Osteoblast (primary cell): ENCODE data around the gene EVA1B. TPM values are rescaled to one million over a fixed set of nuclear protein-coding genes. Genes with fewer than 3 reads are reported as not detected.

Experiments
- DNase-seq: peaks from one replicate; pipeline ENCODE4 v3.0.0; 2011; ENCODE audit warnings: low spot score, mixed read lengths; ENCODE audit not compliant: insufficient read length; ENCODE audit errors: missing footprints
- H2AFZ ChIP-seq: 2 replicates; pipeline ENCODE4 v1.6.0; 2011; ENCODE audit warnings: mild to moderate bottlenecking, low read length
- H3K27ac ChIP-seq: 2 replicates; pipeline ENCODE4 v1.5.1; 2011; ENCODE audit warnings: mild to moderate bottlenecking, low read depth, low read length, moderate library complexity
- H3K27me3 ChIP-seq: 2 replicates; pipeline ENCODE4 v1.6.0; 2012; ENCODE audit warnings: mild to moderate bottlenecking, control low read depth, inconsistent platforms, low read length, moderate library complexity; ENCODE audit not compliant: insufficient read depth
- H3K36me3 ChIP-seq: 2 replicates; pipeline ENCODE4 v1.5.1; 2011; ENCODE audit warnings: mild to moderate bottlenecking, low read length, control low read depth, moderate library complexity; ENCODE audit not compliant: insufficient read depth
- H3K4me1 ChIP-seq: 2 replicates; pipeline ENCODE4 v1.5.1; 2011; ENCODE audit warnings: mild to moderate bottlenecking, low read length, control low read depth, moderate library complexity; ENCODE audit not compliant: insufficient read depth
- H3K4me2 ChIP-seq: 2 replicates; pipeline ENCODE4 v1.6.0; 2011; ENCODE audit warnings: mild to moderate bottlenecking, low read length; ENCODE audit not compliant: insufficient read depth
- H3K4me3 ChIP-seq: fragments of 200-600 bp; sonication (generic); 3 replicates; pipeline ENCODE4 v1.5.1; 2012; ENCODE audit warnings: mild to moderate bottlenecking, low read length, inconsistent platforms; ENCODE audit not compliant: insufficient read depth
- H3K79me2 ChIP-seq: 2 replicates; pipeline ENCODE4 v1.6.0; 2012; ENCODE audit warnings: mild to moderate bottlenecking, low read length, control low read depth, inconsistent platforms; ENCODE audit not compliant: insufficient read depth
- H3K9me3 ChIP-seq: 2 replicates; pipeline ENCODE4 v1.5.1; 2011; ENCODE audit warnings: low read depth, low read length, control low read depth
- H4K20me1 ChIP-seq: 2 replicates; pipeline ENCODE4 v1.6.0; 2012; ENCODE audit warnings: mild to moderate bottlenecking, low read length, control low read depth; ENCODE audit not compliant: insufficient read depth
- CTCF ChIP-seq: IDR thresholded peaks from 2 replicates; pipeline ENCODE4 v1.5.1; 2011; ENCODE audit warnings: mild to moderate bottlenecking, low read depth, low read length, moderate library complexity; ENCODE audit errors: extremely low read depth
- total RNA-seq: library from RNA; depleted of rRNA; stranded (reverse); fragments of >200 nt; gene quantifications from 2 replicates; pipeline ENCODE4 v1.2.3, GENCODE V29; 2012

The EVA1B gene
- total RNA-seq, 1 donor, result 135 TPM

- H3K4me3 ChIP-seq, result no peak overlapping the region
- no peak for TF ChIP-seq CTCF
- H3K27me3 ChIP-seq, result no peaks in the 10 kb centered on the region
- H3K4me2 ChIP-seq, result no peak overlapping the region
- H3K4me1 ChIP-seq, result peaks cover 25% of the 10 kb centered on the region
- DNase-seq, result peak; percentile 44
- H3K9me3 ChIP-seq, result no peaks in the 10 kb centered on the region
- no peak overlapping the region for H3K27ac ChIP-seq
- peaks cover 40% of the 10 kb centered on the region for H3K36me3 ChIP-seq
- no peaks in the 10 kb centered on the region for H4K20me1 ChIP-seq
- peaks cover 2% of the 10 kb centered on the region for H3K79me2 ChIP-seq
- no peak overlapping the region for H2AFZ ChIP-seq
These were observed 21.9 kb upstream of the EVA1B start for GRCh38 chr1:36345353-36345752.

- Histone ChIP-seq H3K79me2 (peaks cover 2% of the 10 kb centered on the region), H2AFZ (no peak overlapping the region), H3K36me3 (peaks cover 49% of the 10 kb centered on the region), H3K27ac (no peak overlapping the region), H3K4me1 (peaks cover 15% of the 10 kb centered on the region), H3K27me3 (no peaks in the 10 kb centered on the region), H3K4me3 (no peak overlapping the region), H4K20me1 (no peaks in the 10 kb centered on the region), H3K9me3 (no peaks in the 10 kb centered on the region), H3K4me2 (no peak overlapping the region)
- TF ChIP-seq CTCF, result no peak
- DNase-seq, result no peak
These were observed 20.9 kb upstream of the EVA1B start for GRCh38 chr1:36344395-36344680.

- no peaks in the 10 kb centered on the region for H3K27me3 ChIP-seq
- H3K4me1 ChIP-seq, result peaks cover 12% of the 10 kb centered on the region
- no peak overlapping the region for H2AFZ ChIP-seq
- DNase-seq, result no peak
- no peaks in the 10 kb centered on the region for H4K20me1 ChIP-seq
- H3K36me3 ChIP-seq, result peaks cover 48% of the 10 kb centered on the region
- no peak overlapping the region for H3K4me2 ChIP-seq
- H3K4me3 ChIP-seq, result no peak overlapping the region
- TF ChIP-seq CTCF, result no peak
- H3K79me2 ChIP-seq, result peaks cover 2% of the 10 kb centered on the region
- H3K9me3 ChIP-seq, result no peaks in the 10 kb centered on the region
- H3K27ac ChIP-seq, result peak overlapping the region; percentile 66
These were observed 20.4 kb upstream of the EVA1B start for GRCh38 chr1:36343651-36344394.

GRCh38 chr1:36342426-36343185 lies 19.2 kb upstream of the EVA1B start:
- peak; percentile 81 for TF ChIP-seq CTCF
- H3K4me1 ChIP-seq, result peaks cover 12% of the 10 kb centered on the region
- peaks cover 2% of the 10 kb centered on the region for H3K79me2 ChIP-seq
- no peak overlapping the region for H3K4me3 ChIP-seq
- H4K20me1 ChIP-seq, result no peaks in the 10 kb centered on the region
- peak overlapping the region; percentile 66 for H3K27ac ChIP-seq
- no peaks in the 10 kb centered on the region for H3K9me3 ChIP-seq
- peak; percentile 97 for DNase-seq
- no peak overlapping the region for H3K4me2 ChIP-seq
- no peaks in the 10 kb centered on the region for H3K27me3 ChIP-seq
- H3K36me3 ChIP-seq, result peaks cover 37% of the 10 kb centered on the region
- no peak overlapping the region for H2AFZ ChIP-seq
